ENCODE results near the gene KLK11. TPM values are rescaled to one million over a fixed set of nuclear protein-coding genes. Genes with fewer than 3 reads are reported as not detected.
A peak's percentile ranks its signal among the peaks of the same experiment; 100 is the strongest.

The KLK11 gene
- total RNA-seq, 5 donors from 2014 or later (not counting 1 experiment from before 2014, with no cell fraction given): not detected

- Histone ChIP-seq H3K4me1 (ENCODE audit: control insufficient read depth in 1 of 2, extremely low read depth in 1 of 2, insufficient read depth in 2 of 2, low read length in 2 of 2) (no peaks in the 10 kb centered on the region), H3K27me3 (replicated peaks in 1 of 2; ENCODE audit: control insufficient read depth in 2 of 2, extremely low read depth in 1 of 2, insufficient read depth in 2 of 2, low read length in 1 of 2) (peaks cover 0 to 59% of the 10 kb centered on the region in 2 experiments), H3K9me3 (no peaks in the 10 kb centered on the region), H3K36me3 (ENCODE audit: control insufficient read depth in 2 of 2, extremely low read depth in 1 of 2, insufficient read depth in 1 of 2, low read length in 1 of 2) (no peaks in the 10 kb centered on the region), H3K27ac (ENCODE audit: low read length) (no peak overlapping the region), H3K4me3 (ENCODE audit: control insufficient read depth in 1 of 2, extremely low read depth in 1 of 2, low read length in 1 of 2) (peak overlapping the region in 1 of 2 donors; percentile 6)
- no peak overlapping the region for H3K4me3 Mint-ChIP-seq
- no peak for ATAC-seq (replicated peaks in 1 of 4)
- CTCF ChIA-PET: no interaction called here
- DNase-seq: peak in 6 of 35 experiments; percentile 3 to 18 (median 9)
- no peak overlapping the region for H3K27ac Mint-ChIP-seq
- peaks cover 26 to 63% of the 10 kb centered on the region in 2 donors for H3K27me3 Mint-ChIP-seq
- no peaks in the 10 kb centered on the region for H3K36me3 Mint-ChIP-seq
- POLR2A ChIA-PET: no interaction called here
- peaks cover 0 to 3% (median 0%) of the 10 kb centered on the region in 3 donors for H3K4me1 Mint-ChIP-seq
- H3K9me3 Mint-ChIP-seq: no peaks in the 10 kb centered on the region
- 76% methylated on average over 42 of the region's 42 CpGs for WGBS (ENCODE audit: insufficient coverage)
Observed at GRCh38 chr19:51002542-51003311, 23.7 kb downstream of the KLK11 start.

- ATAC-seq (replicated peaks in 1 of 4) (no peak), DNase-seq (no peak)
- Histone ChIP-seq H3K4me3 (ENCODE audit: control insufficient read depth in 1 of 2, extremely low read depth in 1 of 2, low read length in 1 of 2) (no peak overlapping the region), H3K36me3 (ENCODE audit: control insufficient read depth in 2 of 2, extremely low read depth in 1 of 2, insufficient read depth in 1 of 2, low read length in 1 of 2) (no peaks in the 10 kb centered on the region), H3K4me1 (ENCODE audit: control insufficient read depth in 1 of 2, extremely low read depth in 1 of 2, insufficient read depth in 2 of 2, low read length in 2 of 2) (no peaks in the 10 kb centered on the region), H3K27ac (ENCODE audit: low read length) (no peak overlapping the region), H3K9me3 (no peaks in the 10 kb centered on the region), H3K27me3 (replicated peaks in 1 of 2; ENCODE audit: control insufficient read depth in 2 of 2, extremely low read depth in 1 of 2, insufficient read depth in 2 of 2, low read length in 1 of 2) (peaks cover 0 to 65% of the 10 kb centered on the region in 2 experiments)
- 44% methylated on average over 8 of the region's 12 CpGs for WGBS (ENCODE audit: insufficient coverage)
- no peaks in the 10 kb centered on the region for H3K9me3 Mint-ChIP-seq
- no peak overlapping the region for H3K4me3 Mint-ChIP-seq
- peaks cover 31 to 64% of the 10 kb centered on the region in 2 donors for H3K27me3 Mint-ChIP-seq
- H3K27ac Mint-ChIP-seq: no peak overlapping the region
- ChIA-PET POLR2A (no interaction called here), CTCF (no interaction called here)
- peaks cover 0 to 3% (median 0%) of the 10 kb centered on the region in 3 donors for H3K4me1 Mint-ChIP-seq
- H3K36me3 Mint-ChIP-seq: no peaks in the 10 kb centered on the region
Observed at GRCh38 chr19:51002089-51002532, 24.3 kb downstream of the KLK11 start.

GRCh38 chr19:51001515-51001914, 24.9 kb downstream of the KLK11 start, which contains the start of gene KLK8:
Gene KLK8, minus strand, starts transcription at chr19:51001604. Its CDS starts 437 bp downstream, at chr19:51001167.
- no peak within 1 kb of the TSS for H3K4me3 Mint-ChIP-seq
- H3K4me1 Mint-ChIP-seq: peaks cover 0 to 3% (median 0%) of the 10 kb centered on the region in 3 donors
- CTCF ChIA-PET: no interaction called here
- no peaks in the 10 kb centered on the region for H3K36me3 Mint-ChIP-seq
- no peak within 1 kb of the TSS for H3K27ac Mint-ChIP-seq
- ATAC-seq (replicated peaks in 1 of 4): no peak
- H3K27me3 Mint-ChIP-seq: peaks cover 35 to 67% of the 10 kb centered on the region in 2 donors
- no peaks in the 10 kb centered on the region for H3K9me3 ChIP-seq
- H3K9me3 Mint-ChIP-seq: no peaks in the 10 kb centered on the region
- peaks cover 0 to 64% of the 10 kb centered on the region in 2 experiments for H3K27me3 ChIP-seq (replicated peaks in 1 of 2; ENCODE audit: control insufficient read depth in 2 of 2, extremely low read depth in 1 of 2, insufficient read depth in 2 of 2, low read length in 1 of 2)
- POLR2A ChIA-PET: no interaction called here
- no peaks in the 10 kb centered on the region for H3K36me3 ChIP-seq (ENCODE audit: control insufficient read depth in 2 of 2, extremely low read depth in 1 of 2, insufficient read depth in 1 of 2, low read length in 1 of 2)
- no peak for DNase-seq
- H3K4me1 ChIP-seq (ENCODE audit: control insufficient read depth in 1 of 2, extremely low read depth in 1 of 2, insufficient read depth in 2 of 2, low read length in 2 of 2): no peaks in the 10 kb centered on the region
- 37% methylated on average over 4 of the region's 7 CpGs for WGBS (ENCODE audit: insufficient coverage)
- H3K27ac ChIP-seq (ENCODE audit: low read length): no peak within 1 kb of the TSS
- H3K4me3 ChIP-seq (ENCODE audit: control insufficient read depth in 1 of 2, extremely low read depth in 1 of 2, low read length in 1 of 2): no peak within 1 kb of the TSS

- H3K4me1 Mint-ChIP-seq: peaks cover 0 to 3% (median 0%) of the 10 kb centered on the region in 3 donors
- WGBS (ENCODE audit: insufficient coverage): 40% methylated on average over 15 of the region's 16 CpGs
Observed at GRCh38 chr19:51000981-51001380, 25.4 kb downstream of the KLK11 start.

GRCh38 chr19:51000426-51000825, 26.0 kb downstream of the KLK11 start:
- ATAC-seq (replicated peaks in 1 of 4): no peak
- Histone ChIP-seq H3K4me3 (ENCODE audit: control insufficient read depth in 1 of 2, extremely low read depth in 1 of 2, low read length in 1 of 2) (no peak overlapping the region), H3K36me3 (ENCODE audit: control insufficient read depth in 2 of 2, extremely low read depth in 1 of 2, insufficient read depth in 1 of 2, low read length in 1 of 2) (no peaks in the 10 kb centered on the region), H3K9me3 (no peaks in the 10 kb centered on the region), H3K27ac (ENCODE audit: low read length) (no peak overlapping the region), H3K27me3 (replicated peaks in 1 of 2; ENCODE audit: control insufficient read depth in 2 of 2, extremely low read depth in 1 of 2, insufficient read depth in 2 of 2, low read length in 1 of 2) (peaks cover 0 to 67% of the 10 kb centered on the region in 2 experiments), H3K4me1 (ENCODE audit: control insufficient read depth in 1 of 2, extremely low read depth in 1 of 2, insufficient read depth in 2 of 2, low read length in 2 of 2) (no peaks in the 10 kb centered on the region)
- no peaks in the 10 kb centered on the region for H3K36me3 Mint-ChIP-seq
- peaks cover 35 to 67% of the 10 kb centered on the region in 2 donors for H3K27me3 Mint-ChIP-seq
- ChIA-PET POLR2A (no interaction called here), CTCF (no interaction called here)
- H3K4me3 Mint-ChIP-seq: no peak overlapping the region
- no peak overlapping the region for H3K27ac Mint-ChIP-seq
- WGBS (ENCODE audit: insufficient coverage): 93% methylated on average over 9 of the region's 10 CpGs
- H3K9me3 Mint-ChIP-seq: no peaks in the 10 kb centered on the region
- DNase-seq: no peak
- H3K4me1 Mint-ChIP-seq: peaks cover 0 to 3% (median 0%) of the 10 kb centered on the region in 3 donors

More at GRCh38 chr19:51000981-51001380, 25.4 kb downstream of the KLK11 start:
- Mint-ChIP-seq H3K27me3 (peaks cover 35 to 67% of the 10 kb centered on the region in 2 donors), H3K36me3 (no peaks in the 10 kb centered on the region), H3K9me3 (no peaks in the 10 kb centered on the region), H3K27ac (no peak overlapping the region), H3K4me3 (no peak overlapping the region)
- Histone ChIP-seq H3K4me3 (ENCODE audit: control insufficient read depth in 1 of 2, extremely low read depth in 1 of 2, low read length in 1 of 2) (no peak overlapping the region), H3K9me3 (no peaks in the 10 kb centered on the region), H3K36me3 (ENCODE audit: control insufficient read depth in 2 of 2, extremely low read depth in 1 of 2, insufficient read depth in 1 of 2, low read length in 1 of 2) (no peaks in the 10 kb centered on the region), H3K27ac (ENCODE audit: low read length) (no peak overlapping the region), H3K27me3 (replicated peaks in 1 of 2; ENCODE audit: control insufficient read depth in 2 of 2, extremely low read depth in 1 of 2, insufficient read depth in 2 of 2, low read length in 1 of 2) (peaks cover 0 to 66% of the 10 kb centered on the region in 2 experiments), H3K4me1 (ENCODE audit: control insufficient read depth in 1 of 2, extremely low read depth in 1 of 2, insufficient read depth in 2 of 2, low read length in 2 of 2) (no peaks in the 10 kb centered on the region)
- POLR2A ChIA-PET: no interaction called here
- CTCF ChIA-PET: no interaction called here
- ATAC-seq (replicated peaks in 1 of 4): no peak
- DNase-seq: no peak

GRCh38 chr19:50998686-50999085, 27.7 kb downstream of the KLK11 start:
- POLR2A ChIA-PET: no interaction called here
- peaks cover 32 to 58% of the 10 kb centered on the region in 2 donors for H3K27me3 Mint-ChIP-seq

More at GRCh38 chr19:50998686-50999085, 27.7 kb downstream of the KLK11 start:
- Mint-ChIP-seq H3K27ac (no peak overlapping the region), H3K36me3 (no peaks in the 10 kb centered on the region), H3K4me1 (peaks cover 0 to 3% (median 0%) of the 10 kb centered on the region in 3 donors), H3K4me3 (no peak overlapping the region), H3K9me3 (no peaks in the 10 kb centered on the region)
- no peak overlapping the region for H3K4me3 ChIP-seq (ENCODE audit: control insufficient read depth in 1 of 2, extremely low read depth in 1 of 2, low read length in 1 of 2)
- no peaks in the 10 kb centered on the region for H3K9me3 ChIP-seq
- ATAC-seq (replicated peaks in 1 of 4) (no peak), DNase-seq (no peak)
- CTCF ChIA-PET: no interaction called here
- no peaks in the 10 kb centered on the region for H3K36me3 ChIP-seq (ENCODE audit: control insufficient read depth in 2 of 2, extremely low read depth in 1 of 2, insufficient read depth in 1 of 2, low read length in 1 of 2)
- peaks cover 0 to 67% of the 10 kb centered on the region in 2 experiments for H3K27me3 ChIP-seq (replicated peaks in 1 of 2; ENCODE audit: control insufficient read depth in 2 of 2, extremely low read depth in 1 of 2, insufficient read depth in 2 of 2, low read length in 1 of 2)
- no peaks in the 10 kb centered on the region for H3K4me1 ChIP-seq (ENCODE audit: control insufficient read depth in 1 of 2, extremely low read depth in 1 of 2, insufficient read depth in 2 of 2, low read length in 2 of 2)
- H3K27ac ChIP-seq (ENCODE audit: low read length): no peak overlapping the region
- 78% methylated on average over 4 of the region's 4 CpGs for WGBS (ENCODE audit: insufficient coverage)
